GM12878 (cell line): ENCODE data around the gene CLVS2. TPM values are rescaled to one million over a fixed set of nuclear protein-coding genes. Genes with fewer than 3 reads are reported as not detected.

Experiments used
- ATAC-seq: fragments of 200-7000 bp; cut with Tn5 transposase; 3 replicates; pipeline ENCODE4 v1.9.1; 2020; ENCODE audit warnings: mild to moderate bottlenecking, moderate library complexity
- BruUV-seq: library from RNA; stranded (reverse); fragments of 400-500 nt; replicated peaks from 2 replicates; lab custom pipeline; 2021; lab: Mats Ljungman, UMichigan
- CTCF ChIA-PET: fragments of 300-600 bp; sonication (Branson Sonifier 250); formaldehyde crosslinking; extraction: SDS; loops from one replicate; lab custom pipeline; 2021; ENCODE audit warnings: inconsistent platforms; lab: Yijun Ruan, JAX
- POLR2A ChIA-PET: fragments of 350-600 bp; formaldehyde crosslinking; extraction: SDS; loops from one replicate; lab custom pipeline; 2021; ENCODE audit warnings: inconsistent platforms; lab: Charles Lee
- RAD21 ChIA-PET: fragments of 300-600 bp; sonication (Branson Sonifier 250); formaldehyde crosslinking; loops from one replicate; lab custom pipeline; 2023; ENCODE audit warnings: antibody characterized with exemption; ENCODE audit not compliant: unreplicated experiment; lab: Charles Lee
- SMC1A ChIA-PET: fragments of 300-600 bp; sonication (Branson Sonifier 250); formaldehyde crosslinking; loops from one replicate; lab custom pipeline; 2023; ENCODE audit not compliant: unreplicated experiment, uncharacterized antibody; lab: Charles Lee
- DNase-seq: peaks from one replicate; pipeline ENCODE4 v3.0.0-alpha.2; 2011; ENCODE audit warnings: low read depth, low spot score
- FAIRE-seq: peaks from 3 replicates; lab custom pipeline; 2011; peaks lifted over from hg19 to GRCh38; lab: Jason Lieb, UNC
- H2AFZ ChIP-seq: 2 replicates; pipeline ENCODE4 v1.6.0; 2011; ENCODE audit warnings: low read depth, low read length, control low read depth; ENCODE audit not compliant: control insufficient read depth
- H3K27ac ChIP-seq: 2 replicates; pipeline ENCODE4 v1.5.1; 2011; ENCODE audit warnings: control low read depth; ENCODE audit not compliant: control insufficient read depth, insufficient read depth
- H3K27me3 ChIP-seq, 2 experiments: replicated peaks in 1 of 2; 2 replicates each; pipeline versions ENCODE4 v1.6.0 to v1.6.1; 2011; ENCODE audit warnings: low read length in 1 of 2; ENCODE audit not compliant: control insufficient read depth in 2 of 2, insufficient read depth in 2 of 2
- H3K36me3 ChIP-seq, 2 experiments: 2 replicates each; pipeline ENCODE4 v1.5.1; 2011; ENCODE audit warnings: low read length in 1 of 2; ENCODE audit not compliant: control insufficient read depth in 2 of 2, insufficient read depth in 2 of 2
- H3K4me1 ChIP-seq: 2 replicates; pipeline ENCODE4 v1.6.1; 2011; ENCODE audit warnings: mild to moderate bottlenecking, low read length, moderate library complexity, mixed read lengths; ENCODE audit not compliant: control insufficient read depth, insufficient read depth
- H3K4me2 ChIP-seq: 2 replicates; pipeline ENCODE4 v1.6.0; 2011; ENCODE audit warnings: control low read depth; ENCODE audit not compliant: control insufficient read depth, insufficient read depth
- H3K4me3 ChIP-seq: fragments of 200-600 bp; sonication (generic); 2 replicates; pipeline ENCODE4 v1.5.1; 2016
- H3K79me2 ChIP-seq: 2 replicates; pipeline ENCODE4 v1.6.0; 2011; ENCODE audit warnings: low read length; ENCODE audit not compliant: control insufficient read depth, insufficient read depth
- H3K9ac ChIP-seq: 2 replicates; pipeline ENCODE4 v1.8.0; 2011; ENCODE audit warnings: low read length, control low read depth, mixed read lengths; ENCODE audit not compliant: control insufficient read depth, insufficient read depth
- H3K9me3 ChIP-seq: replicated peaks from 3 replicates; pipeline ENCODE4 v1.5.1; 2011; ENCODE audit warnings: mild to moderate bottlenecking, low read length; ENCODE audit not compliant: control insufficient read depth, insufficient read depth
- H4K20me1 ChIP-seq: 2 replicates; pipeline ENCODE4 v1.6.0; 2011; ENCODE audit not compliant: control insufficient read depth, insufficient read depth
- CHD2 ChIP-seq: IDR thresholded peaks from 2 replicates; pipeline ENCODE4 v1.6.1; 2011; ENCODE audit warnings: low read depth, low read length, improper control_type of control experiment, borderline replicate concordance
- CHD4 ChIP-seq: fragments of 200-600 bp; sonication (generic); IDR thresholded peaks from 2 replicates; pipeline ENCODE4 v1.6.1; 2016; ENCODE audit warnings: mild to moderate bottlenecking
- HDAC2 ChIP-seq: fragments of 200-600 bp; sonication (generic); IDR thresholded peaks from 2 replicates; pipeline ENCODE4 v1.6.1; 2017
- LARP7 ChIP-seq: fragments of 450-650 bp; IDR thresholded peaks from 2 replicates; pipeline ENCODE4 v1.6.1; 2017; ENCODE audit warnings: mild to moderate bottlenecking
- MTA3 ChIP-seq: IDR thresholded peaks from 2 replicates; pipeline ENCODE4 v1.6.1; 2012; ENCODE audit warnings: low read length, inconsistent platforms, borderline replicate concordance
- NFYB ChIP-seq: IDR thresholded peaks from 2 replicates; pipeline ENCODE4 v1.6.1; 2011; ENCODE audit warnings: low read depth, mild to moderate bottlenecking, low read length, improper control_type of control experiment, moderate library complexity; ENCODE audit not compliant: insufficient read depth
- NR2F1 ChIP-seq: fragments of 450-650 bp; conservative IDR thresholded peaks from 2 replicates; pipeline ENCODE4 v1.6.1; 2017; ENCODE audit warnings: mild to moderate bottlenecking
- SMAD5 ChIP-seq: IDR thresholded peaks from 2 replicates; pipeline ENCODE4 v1.6.1; 2016; ENCODE audit warnings: antibody characterized with exemption, low read depth
- SMC3 ChIP-seq: IDR thresholded peaks from 2 replicates; pipeline ENCODE4 v1.6.1; 2011; ENCODE audit warnings: low read length, improper control_type of control experiment, borderline replicate concordance
- SP1 ChIP-seq: IDR thresholded peaks from one replicate; pipeline ENCODE4 v1.6.1; 2011; ENCODE audit warnings: low read depth, low read length
- SREBF1 ChIP-seq: IDR thresholded peaks from 2 replicates; pipeline ENCODE4 v1.6.1; 2012; ENCODE audit warnings: mild to moderate bottlenecking, low read length
- TCF12 ChIP-seq: IDR thresholded peaks from 2 replicates; pipeline ENCODE4 v1.6.1; 2011; ENCODE audit warnings: low read depth, mild to moderate bottlenecking, low read length
- ZNF24 ChIP-seq: fragments of 450-650 bp; IDR thresholded peaks from 2 replicates; pipeline ENCODE4 v1.6.1; 2017; ENCODE audit warnings: antibody characterized with exemption, mild to moderate bottlenecking
- ZZZ3 ChIP-seq: IDR thresholded peaks from 2 replicates; pipeline ENCODE4 v1.6.1; 2011; ENCODE audit warnings: low read depth; ENCODE audit not compliant: control insufficient read depth, insufficient read length
- WGBS: methylation state at CpG from one replicate; pipeline ENCODE4 v1.1.6; 2016; ENCODE audit warnings: low lambda C conversion rate; ENCODE audit not compliant: insufficient replicate concordance, insufficient coverage; ENCODE audit errors: missing lambda C conversion rate; 5-methylcytosine and 5-hydroxymethylcytosine counted together
- in situ Hi-C: fragments of 300-500 bp; cut with MboI; formaldehyde crosslinking; loops from 9 replicates; pipeline ENCODE4 v1.14.3; 2018; ENCODE audit warnings: mixed read lengths
- intact Hi-C: fragments of 100-400 bp; cut with micrococcal nuclease; formaldehyde crosslinking; loops from one replicate; pipeline ENCODE4 v1.14.2; 2022; ENCODE audit not compliant: unreplicated experiment
- polyA plus RNA-seq, 11 experiments: library from polyadenylated mRNA; depleted of rRNA in 4 of 11; unstranded in 6 of 11; stranded (reverse) in 5 of 11; fragments of >200 nt; fragmentation: Nextera tagmentation in 4 of 11; fragmentation: Illumina TruSeq in 1 of 11; extraction: Ambion mirVana in 4 of 11; extraction: Trizol in 1 of 11; gene quantifications; 1 replicate in 1 of 11; 2 replicates in 10 of 11; pipeline versions ENCODE4 v1.2.1 to v1.2.3, GENCODE V29; 2011 to 2016; ENCODE audit warnings: inconsistent platforms in 2 of 11, missing spikeins in 2 of 11, low read depth in 1 of 11
- total RNA-seq, 4 experiments: library from RNA; depleted of rRNA in 3 of 4; stranded (reverse); fragments of >200 nt in 3 of 4; fragmentation: Illumina TruSeq in 1 of 4; extraction: Trizol in 1 of 4; gene quantifications; 2 replicates each; pipeline versions ENCODE4 v1.2.1 to v1.2.3, GENCODE V29; 2013 to 2021
- TF ChIP-seq, protein P1 (sequence below): fragments of 450-650 bp; IDR thresholded peaks from 2 replicates; pipeline ENCODE4 v1.6.1; 2017; ENCODE audit warnings: low read depth, mild to moderate bottlenecking, moderate library complexity

Gene CLVS2
- total and polyA plus RNA-seq, 10 of the 15 experiments (the other 5 are each of a cell fraction or from before 2014, with no cell fraction given) = not detected

DNA sequence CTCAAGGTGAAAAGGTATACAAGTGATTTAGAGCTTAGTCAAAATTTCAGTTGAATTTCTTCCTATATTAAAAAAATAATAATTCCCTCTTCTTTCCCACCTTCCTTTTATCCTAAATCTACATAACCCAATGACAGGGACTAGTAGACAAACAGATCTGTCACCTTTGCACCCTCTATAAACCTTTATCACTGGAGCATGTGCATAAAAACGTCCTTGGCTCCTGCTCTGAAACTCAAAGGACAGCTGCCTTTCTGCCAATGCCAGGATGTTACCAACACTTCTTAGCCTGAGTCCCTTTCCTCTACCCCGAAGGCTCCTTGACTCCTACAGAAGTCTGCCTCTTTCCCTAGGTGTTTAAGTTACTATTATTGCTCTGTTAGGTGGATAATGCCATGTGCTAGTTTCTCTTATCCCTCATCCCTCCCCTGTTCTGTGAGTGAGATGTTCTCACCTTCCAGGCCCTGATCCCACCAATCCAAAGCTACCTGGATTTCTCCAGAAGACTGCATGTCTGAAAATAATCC lies 4.3 kb downstream of the CLVS2 start (continued):
- no peak for TF ChIP-seq SMAD5
- TF ChIP-seq MTA3 = no peak
- no peak for TF ChIP-seq SREBF1
- TF ChIP-seq ZZZ3 = no peak
- no peak for TF ChIP-seq CHD4
- no peak for TF ChIP-seq TCF12
- TF ChIP-seq HDAC2 = no peak
- no peak for TF ChIP-seq ZNF24
- TF ChIP-seq, protein P1, sequence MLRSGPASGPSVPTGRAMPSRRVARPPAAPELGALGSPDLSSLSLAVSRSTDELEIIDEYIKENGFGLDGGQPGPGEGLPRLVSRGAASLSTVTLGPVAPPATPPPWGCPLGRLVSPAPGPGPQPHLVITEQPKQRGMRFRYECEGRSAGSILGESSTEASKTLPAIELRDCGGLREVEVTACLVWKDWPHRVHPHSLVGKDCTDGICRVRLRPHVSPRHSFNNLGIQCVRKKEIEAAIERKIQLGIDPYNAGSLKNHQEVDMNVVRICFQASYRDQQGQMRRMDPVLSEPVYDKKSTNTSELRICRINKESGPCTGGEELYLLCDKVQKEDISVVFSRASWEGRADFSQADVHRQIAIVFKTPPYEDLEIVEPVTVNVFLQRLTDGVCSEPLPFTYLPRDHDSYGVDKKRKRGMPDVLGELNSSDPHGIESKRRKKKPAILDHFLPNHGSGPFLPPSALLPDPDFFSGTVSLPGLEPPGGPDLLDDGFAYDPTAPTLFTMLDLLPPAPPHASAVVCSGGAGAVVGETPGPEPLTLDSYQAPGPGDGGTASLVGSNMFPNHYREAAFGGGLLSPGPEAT = no peak
- TF ChIP-seq, all 136 proteins: peak for 0

DNA sequence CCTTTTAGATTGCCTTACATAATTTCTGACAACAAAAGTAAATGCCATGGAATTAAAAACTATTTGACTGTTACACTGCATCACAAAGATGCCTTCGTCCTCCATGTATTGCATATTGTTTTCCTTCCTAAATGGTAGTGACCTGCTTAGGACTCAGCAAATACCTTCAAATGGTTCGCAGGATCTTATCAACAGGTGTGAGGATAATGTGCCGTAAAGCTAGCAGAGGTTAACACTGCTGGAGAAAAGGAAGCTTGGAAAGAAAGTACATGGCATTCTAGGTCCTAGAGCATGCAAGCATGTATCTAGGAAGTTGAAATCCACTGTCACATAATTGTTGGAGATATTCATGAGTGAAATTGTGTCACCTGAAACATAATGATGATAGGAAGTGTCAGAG lies 5.5 kb downstream of the CLVS2 start:
- Histone ChIP-seq H3K4me3 (no peak overlapping the region), H3K9me3 (no peaks in the 10 kb centered on the region), H3K36me3 (no peaks in the 10 kb centered on the region), H3K4me1 (no peaks in the 10 kb centered on the region), H3K27me3 (peaks cover 0 to 4% of the 10 kb centered on the region in 2 experiments; a peak in 2 of 4 replicates), H2AFZ (no peak overlapping the region), H3K27ac (no peak overlapping the region), H3K4me2 (no peak overlapping the region), H4K20me1 (no peaks in the 10 kb centered on the region), H3K79me2 (no peaks in the 10 kb centered on the region), H3K9ac (no peak overlapping the region)
- BruUV-seq = no TSS peak
- no peak for TF ChIP-seq NFYB
- TF ChIP-seq SMC3 = no peak
- no peak for TF ChIP-seq NR2F1
- no peak for TF ChIP-seq SP1
- TF ChIP-seq LARP7 = no peak
- no peak for TF ChIP-seq CHD4
- TF ChIP-seq CHD2 = no peak
- DNase-seq (no peak), ATAC-seq (no peak), FAIRE-seq (no peak)
- ChIA-PET SMC1A (interaction anchor here (1.0 to 1.6 kb wide), 2 partner anchors 28 to 129 kb away, joined by 3 to 4 read pairs; no protein-coding TSS in a partner anchor), POLR2A (no interaction called here), CTCF (no interaction called here), RAD21 (no interaction called here)
- 20% methylated on average over 3 of the region's 3 CpGs for WGBS
- intact Hi-C loops = no loop called here
- in situ Hi-C loops = no loop called here
